Prostate gland (tissue), 2 donors: Measurements from ENCODE around the gene ULK4. TPM values are rescaled to one million over a fixed set of nuclear protein-coding genes. Genes with fewer than 3 reads are reported as not detected.

ENCODE experiments used
- DNase-seq: peaks from one replicate; pipeline ENCODE4 v3.0.0-alpha.2; 2019; ENCODE audit warnings: low spot score
- H3K27ac ChIP-seq, 2 donors: fragments of 200-600 bp; sonication (generic); 2 replicates each; pipeline ENCODE4 v1.5.1; 2017 to 2019
- H3K27me3 ChIP-seq: fragments of 200-600 bp; sonication (generic); replicated peaks from 2 replicates; pipeline ENCODE4 v1.5.1; 2019; ENCODE audit not compliant: insufficient read depth
- H3K36me3 ChIP-seq, 2 donors: fragments of 200-600 bp; sonication (generic); 1 replicate in 1 of 2; 2 replicates in 1 of 2; pipeline versions ENCODE4 v1.5.1 to v1.8.1; 2017 to 2019
- H3K4me1 ChIP-seq: fragments of 200-600 bp; sonication (generic); replicated peaks from 2 replicates; pipeline ENCODE4 v1.5.1; 2019
- H3K4me3 ChIP-seq, 2 donors: fragments of 200-600 bp; sonication (generic); 2 replicates each; pipeline ENCODE4 v1.5.1; 2017 to 2019
- H3K9me3 ChIP-seq: fragments of 200-600 bp; sonication (generic); 2 replicates; pipeline ENCODE4 v1.5.1; 2017
- POLR2A ChIP-seq: fragments of 450-650 bp; IDR thresholded peaks from one replicate; pipeline ENCODE4 v1.6.1; 2016; ENCODE audit warnings: antibody characterized with exemption, mild to moderate bottlenecking
- POLR2AphosphoS5 ChIP-seq: sonication (generic); formaldehyde crosslinking; IDR thresholded peaks from one replicate; pipeline ENCODE4 v1.6.1; 2017; ENCODE audit warnings: antibody characterized with exemption
- WGBS: methylation state at CpG from one replicate; pipeline ENCODE4 v1.1.5; 2018; 5-methylcytosine and 5-hydroxymethylcytosine counted together
- intact Hi-C: fragments of 100-400 bp; cut with DNase I; formaldehyde crosslinking; loops from one replicate; pipeline ENCODE4 v1.14.2; 2022
- total RNA-seq, 2 donors: library from RNA; depleted of rRNA; stranded (reverse); fragments of >200 nt; gene quantifications; one replicate each; pipeline ENCODE4 v1.1.0, GENCODE V29; 2016
- TF ChIP-seq, protein P1 (sequence below), 4 experiments: fragments of 200-600 bp in 2 of 4; fragments of 450-650 bp in 2 of 4; sonication (generic) in 2 of 4; IDR thresholded peaks; 1 replicate in 3 of 4; 2 replicates in 1 of 4; pipeline ENCODE4 v1.5.1; 2016 to 2019; ENCODE audit warnings: antibody characterized with exemption in 4 of 4, mild to moderate bottlenecking in 2 of 4, moderate library complexity in 2 of 4

Gene ULK4
- total RNA-seq, 2 donors from 2014 or later = 23.1 to 33.7 TPM

DNA sequence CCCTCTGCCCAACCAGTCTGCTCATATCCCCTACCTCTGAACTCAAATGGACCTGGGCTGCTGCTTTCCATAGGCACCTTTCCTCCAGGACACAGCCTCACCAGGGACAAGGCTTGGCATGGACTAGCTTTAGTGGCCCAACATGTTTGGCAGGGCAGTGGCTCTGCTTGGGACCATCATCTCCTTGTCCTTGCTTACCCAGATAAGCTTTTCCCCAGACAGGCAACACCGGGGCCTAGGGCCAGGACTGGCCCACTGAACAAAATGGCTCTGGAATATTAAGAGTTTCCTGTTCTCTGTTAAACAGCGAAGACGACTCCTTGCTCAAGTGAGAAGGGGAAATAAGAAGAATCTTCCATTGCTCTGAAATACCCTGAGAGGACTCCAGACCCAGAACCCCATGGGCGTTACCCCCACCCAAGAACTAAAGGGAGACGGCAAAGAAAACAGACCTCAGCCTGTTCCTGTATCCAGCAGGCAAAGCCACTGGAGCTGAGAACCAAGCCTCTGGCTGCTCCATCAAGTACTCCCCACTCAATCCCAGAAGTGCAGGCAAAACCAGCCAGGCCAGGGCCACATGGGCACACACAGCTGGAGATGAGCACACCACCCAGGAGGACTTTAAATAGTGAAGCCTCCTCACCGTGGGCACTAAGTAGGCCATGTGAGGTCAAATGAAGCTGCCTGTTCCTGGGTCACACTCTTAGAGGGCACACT is 717.1 kb downstream of the ULK4 start:
- Histone ChIP-seq H3K27me3 (no peaks in the 10 kb centered on the region), H3K36me3 (no peaks in the 10 kb centered on the region), H3K4me3 (no peak overlapping the region), H3K4me1 (no peaks in the 10 kb centered on the region), H3K27ac (no peak overlapping the region), H3K9me3 (no peaks in the 10 kb centered on the region)
- WGBS = 81% methylated on average over 6 of the region's 6 CpGs
- no peak for DNase-seq
- TF ChIP-seq POLR2A (no peak), POLR2AphosphoS5 (no peak)
- TF ChIP-seq, protein P1, sequence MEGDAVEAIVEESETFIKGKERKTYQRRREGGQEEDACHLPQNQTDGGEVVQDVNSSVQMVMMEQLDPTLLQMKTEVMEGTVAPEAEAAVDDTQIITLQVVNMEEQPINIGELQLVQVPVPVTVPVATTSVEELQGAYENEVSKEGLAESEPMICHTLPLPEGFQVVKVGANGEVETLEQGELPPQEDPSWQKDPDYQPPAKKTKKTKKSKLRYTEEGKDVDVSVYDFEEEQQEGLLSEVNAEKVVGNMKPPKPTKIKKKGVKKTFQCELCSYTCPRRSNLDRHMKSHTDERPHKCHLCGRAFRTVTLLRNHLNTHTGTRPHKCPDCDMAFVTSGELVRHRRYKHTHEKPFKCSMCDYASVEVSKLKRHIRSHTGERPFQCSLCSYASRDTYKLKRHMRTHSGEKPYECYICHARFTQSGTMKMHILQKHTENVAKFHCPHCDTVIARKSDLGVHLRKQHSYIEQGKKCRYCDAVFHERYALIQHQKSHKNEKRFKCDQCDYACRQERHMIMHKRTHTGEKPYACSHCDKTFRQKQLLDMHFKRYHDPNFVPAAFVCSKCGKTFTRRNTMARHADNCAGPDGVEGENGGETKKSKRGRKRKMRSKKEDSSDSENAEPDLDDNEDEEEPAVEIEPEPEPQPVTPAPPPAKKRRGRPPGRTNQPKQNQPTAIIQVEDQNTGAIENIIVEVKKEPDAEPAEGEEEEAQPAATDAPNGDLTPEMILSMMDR (IDR thresholded peaks at IDR 0.05) = no peak
- intact Hi-C loops = no loop called here

DNA sequence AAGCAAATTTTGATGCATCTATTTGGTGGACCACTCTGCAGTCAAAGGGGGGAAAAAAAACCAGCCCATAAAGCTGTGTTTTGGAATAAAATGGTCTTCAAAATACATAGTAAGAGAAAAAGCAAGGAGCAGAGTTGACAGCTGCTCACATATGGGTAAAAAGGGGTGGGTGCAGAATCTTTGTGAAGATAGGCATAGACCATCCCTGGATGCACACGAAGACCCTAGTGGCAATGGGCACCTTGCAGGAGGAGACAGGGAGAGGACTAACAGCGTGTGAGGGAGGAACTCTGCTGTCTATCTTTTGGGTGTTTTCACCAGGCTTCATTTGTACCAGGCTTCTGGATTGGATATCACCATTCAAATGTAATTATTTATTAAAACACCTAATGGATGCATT is 718.7 kb downstream of the ULK4 start:
- Histone ChIP-seq H3K27ac (no peak overlapping the region), H3K27me3 (no peaks in the 10 kb centered on the region), H3K36me3 (no peaks in the 10 kb centered on the region), H3K9me3 (no peaks in the 10 kb centered on the region), H3K4me1 (no peaks in the 10 kb centered on the region), H3K4me3 (no peak overlapping the region)
- 74% methylated on average over 2 of the region's 2 CpGs for WGBS
- no peak for DNase-seq
- intact Hi-C loops = no loop called here
- TF ChIP-seq, protein P1 (IDR thresholded peaks at IDR 0.05) = no peak

DNA sequence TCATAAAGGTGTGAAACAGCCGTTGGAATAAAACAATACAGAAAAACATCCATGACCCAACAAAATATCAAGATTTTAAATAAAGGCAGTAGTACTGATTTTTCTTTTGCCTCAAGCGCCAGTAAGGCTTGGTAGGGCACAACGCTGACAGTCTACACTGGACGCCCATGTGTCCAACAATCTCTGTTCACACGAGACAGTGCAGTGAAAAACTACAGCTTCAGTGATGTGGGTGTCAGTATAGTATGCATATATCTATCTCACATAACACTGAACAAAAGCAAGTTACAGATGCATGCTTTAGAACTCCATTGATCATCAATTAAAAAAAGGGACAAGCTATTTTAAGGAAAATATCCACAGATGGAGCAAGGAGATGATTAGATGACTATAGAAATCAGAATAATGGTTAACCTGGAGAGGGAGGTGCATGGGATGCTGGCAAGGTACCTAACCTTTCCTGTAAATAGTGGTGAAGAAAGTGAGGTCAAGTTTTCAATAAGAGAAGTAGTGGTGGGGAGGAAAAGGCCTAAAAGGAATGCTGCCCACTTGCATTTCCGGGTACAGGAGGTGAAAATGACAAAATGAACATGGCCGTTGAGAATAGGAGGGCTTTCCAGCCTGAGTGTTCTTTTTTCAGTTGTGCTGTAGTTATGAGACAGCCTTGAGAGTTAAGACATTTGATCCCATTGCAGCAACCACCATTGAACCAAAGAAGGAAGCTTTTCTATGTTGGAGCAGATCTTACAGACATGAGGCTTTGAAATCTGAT is 719.9 kb downstream of the ULK4 start:
- H3K4me1 ChIP-seq = no peaks in the 10 kb centered on the region
- TF ChIP-seq POLR2AphosphoS5 (no peak), POLR2A (no peak)
- TF ChIP-seq, protein P1 (IDR thresholded peaks at IDR 0.05) = no peak
- no peak overlapping the region for H3K27ac ChIP-seq
- DNase-seq = no peak
- no peaks in the 10 kb centered on the region for H3K27me3 ChIP-seq
- intact Hi-C loops = no loop called here
- H3K4me3 ChIP-seq = no peak overlapping the region
- WGBS = 70% methylated on average over 7 of the region's 7 CpGs
- H3K36me3 ChIP-seq = no peaks in the 10 kb centered on the region
- no peaks in the 10 kb centered on the region for H3K9me3 ChIP-seq

DNA sequence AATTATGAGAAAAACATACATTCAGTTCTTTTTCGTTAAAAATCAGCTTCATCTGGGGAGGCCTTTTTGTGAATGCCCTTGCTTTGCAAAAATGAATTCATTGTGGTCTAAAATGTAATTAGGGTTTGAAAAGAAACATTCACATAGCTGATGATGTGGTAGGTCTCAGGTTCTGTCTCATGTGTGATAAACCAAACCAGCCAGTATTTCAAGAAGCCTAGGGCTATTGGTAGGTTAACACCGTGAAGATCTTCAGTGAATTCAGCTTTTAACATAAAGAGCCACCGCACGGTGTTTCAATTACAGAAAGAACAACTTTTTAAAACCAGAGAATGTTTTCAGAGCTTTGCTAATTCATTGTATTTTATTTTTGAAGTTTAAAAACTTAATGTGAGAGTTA is 720.7 kb downstream of the ULK4 start:
- DNase-seq = no peak
- Histone ChIP-seq H3K4me3 (no peak overlapping the region), H3K36me3 (peaks cover 0 to 5% of the 10 kb centered on the region in 2 donors), H3K27ac (no peak overlapping the region), H3K27me3 (no peaks in the 10 kb centered on the region), H3K9me3 (no peaks in the 10 kb centered on the region), H3K4me1 (no peaks in the 10 kb centered on the region)
- intact Hi-C loops = no loop called here
- WGBS = 50% methylated on average over 4 of the region's 4 CpGs
- TF ChIP-seq POLR2A = no peak
- TF ChIP-seq, protein P1 (IDR thresholded peaks at IDR 0.05) = no peak
- TF ChIP-seq POLR2AphosphoS5 = no peak

DNA sequence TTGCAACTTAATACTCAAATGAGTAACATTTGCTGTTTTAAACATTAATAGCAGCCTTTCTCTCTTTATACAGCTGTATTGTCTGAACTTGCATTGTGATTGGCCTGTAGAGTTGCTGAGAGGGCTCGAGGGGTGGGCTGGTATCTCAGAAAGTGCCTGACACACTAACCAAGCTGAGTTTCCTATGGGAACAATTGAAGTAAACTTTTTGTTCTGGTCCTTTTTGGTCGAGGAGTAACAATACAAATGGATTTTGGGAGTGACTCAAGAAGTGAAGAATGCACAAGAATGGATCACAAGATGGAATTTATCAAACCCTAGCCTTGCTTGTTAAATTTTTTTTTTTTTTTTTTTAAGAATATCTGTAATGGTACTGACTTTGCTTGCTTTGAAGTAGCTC is 722.3 kb downstream of the ULK4 start:
- H3K9me3 ChIP-seq = no peaks in the 10 kb centered on the region
- no peaks in the 10 kb centered on the region for H3K27me3 ChIP-seq
- H3K4me1 ChIP-seq = peaks cover under 1% of the 10 kb centered on the region
- no peak for DNase-seq
- intact Hi-C loops = no loop called here
- TF ChIP-seq POLR2A (no peak), POLR2AphosphoS5 (no peak)
- TF ChIP-seq, protein P1 (IDR thresholded peaks at IDR 0.05) = no peak
- 20% methylated on average over 2 of the region's 2 CpGs for WGBS
- peaks cover 0 to 12% of the 10 kb centered on the region in 2 donors for H3K36me3 ChIP-seq
- H3K27ac ChIP-seq = no peak overlapping the region
- H3K4me3 ChIP-seq = no peak overlapping the region
